DND-41 (cell line): ENCODE results near the gene ESPL1.

Experiments
- CTCF ChIP-seq: IDR thresholded peaks from 2 replicates; pipeline ENCODE4 v1.5.1; 2012; ENCODE audit warnings: borderline replicate concordance, low read length, moderate library complexity, mild to moderate bottlenecking; ENCODE audit not compliant: poor library complexity, severe bottlenecking; ENCODE audit errors: extremely low read depth
- EZH2 ChIP-seq: IDR thresholded peaks from 3 replicates; pipeline ENCODE4 v1.6.1; 2012; ENCODE audit warnings: borderline replicate concordance, low read depth, mild to moderate bottlenecking, moderate library complexity, low read length, inconsistent platforms; ENCODE audit not compliant: severe bottlenecking

GRCh38 chr12:53333289-53333688 lies 65.2 kb downstream of the ESPL1 start:
- TF ChIP-seq CTCF (no peak), EZH2 (no peak)
